H1 (cell line): ENCODE data around the gene RRAD. TPM values are rescaled to one million over a fixed set of nuclear protein-coding genes. Genes with fewer than 3 reads are reported as not detected.

Source experiments
- CHD7 ChIP-seq: fragments of 300-600 bp; sonication (generic); IDR thresholded peaks from 2 replicates; pipeline ENCODE4 v1.7.1; 2012; ENCODE audit warnings: low read length, moderate library complexity, mild to moderate bottlenecking, inconsistent platforms; ENCODE audit not compliant: insufficient replicate concordance
- POU5F1 ChIP-seq: IDR thresholded peaks from 2 replicates; pipeline ENCODE4 v1.6.1; 2011; ENCODE audit warnings: low read depth, mild to moderate bottlenecking, low read length, moderate library complexity
- RFX5 ChIP-seq: IDR thresholded peaks from 2 replicates; pipeline ENCODE4 v1.6.1; 2011; ENCODE audit warnings: low read depth, low read length, improper control_type of control experiment, borderline replicate concordance
- ZNF274 ChIP-seq: IDR thresholded peaks from 2 replicates; pipeline ENCODE4 v1.7.0; 2012; ENCODE audit warnings: low read length, borderline replicate concordance; ENCODE audit errors: extremely low read depth
- polyA plus RNA-seq, 7 experiments: library from polyadenylated mRNA; depleted of rRNA in 3 of 7; stranded (reverse) in 5 of 7; unstranded in 2 of 7; fragments of >200 nt in 5 of 7; fragments of 200-250 nt in 2 of 7; gene quantifications; 1 replicate in 5 of 7; 2 replicates in 1 of 7; 4 replicates in 1 of 7; pipeline versions ENCODE4 v1.2.1 to v1.2.3, GENCODE V29; 2011 to 2013; ENCODE audit warnings: missing spikeins in 2 of 7, mixed read lengths in 2 of 7
- total RNA-seq: library from RNA; stranded (reverse); fragmentation: NEBNext Ultra II Directional; extraction: Animal tissue kit (Norgen Biotek cat#: 25700); gene quantifications from 2 replicates; pipeline ENCODE4 v1.2.1, GENCODE V29; 2021

RRAD gene
- total and polyA plus RNA-seq, 2 of the 8 experiments (the other 6 are each of a cell fraction or from before 2014, with no cell fraction given), result 0.17 TPM; not detected in 1

GRCh38 chr16:66953462-66954096 is 28.2 kb upstream of the RRAD start (continued):
- no peak for TF ChIP-seq CHD7
- no peak for TF ChIP-seq RFX5
- no peak for TF ChIP-seq ZNF274
- TF ChIP-seq POU5F1, result no peak
